ENCODE measurements around the gene RAP1A. TPM values are rescaled to one million over a fixed set of nuclear protein-coding genes. Genes with fewer than 3 reads are reported as not detected.

RAP1A gene
- total RNA-seq, 1 experiment from 2014 or later, result 55.2 TPM

- H3K4me2 ChIP-seq, result no peak overlapping the region
- H3K27ac ChIP-seq, result no peak overlapping the region
- H3K4me3 ChIP-seq, result no peak overlapping the region
- peaks cover 16% of the 10 kb centered on the region for H3K4me1 ChIP-seq (replicated peaks; ENCODE audit: insufficient read depth)
- no peaks in the 10 kb centered on the region for H4K20me1 ChIP-seq (ENCODE audit: insufficient read depth)
- TF ChIP-seq, protein P1, sequence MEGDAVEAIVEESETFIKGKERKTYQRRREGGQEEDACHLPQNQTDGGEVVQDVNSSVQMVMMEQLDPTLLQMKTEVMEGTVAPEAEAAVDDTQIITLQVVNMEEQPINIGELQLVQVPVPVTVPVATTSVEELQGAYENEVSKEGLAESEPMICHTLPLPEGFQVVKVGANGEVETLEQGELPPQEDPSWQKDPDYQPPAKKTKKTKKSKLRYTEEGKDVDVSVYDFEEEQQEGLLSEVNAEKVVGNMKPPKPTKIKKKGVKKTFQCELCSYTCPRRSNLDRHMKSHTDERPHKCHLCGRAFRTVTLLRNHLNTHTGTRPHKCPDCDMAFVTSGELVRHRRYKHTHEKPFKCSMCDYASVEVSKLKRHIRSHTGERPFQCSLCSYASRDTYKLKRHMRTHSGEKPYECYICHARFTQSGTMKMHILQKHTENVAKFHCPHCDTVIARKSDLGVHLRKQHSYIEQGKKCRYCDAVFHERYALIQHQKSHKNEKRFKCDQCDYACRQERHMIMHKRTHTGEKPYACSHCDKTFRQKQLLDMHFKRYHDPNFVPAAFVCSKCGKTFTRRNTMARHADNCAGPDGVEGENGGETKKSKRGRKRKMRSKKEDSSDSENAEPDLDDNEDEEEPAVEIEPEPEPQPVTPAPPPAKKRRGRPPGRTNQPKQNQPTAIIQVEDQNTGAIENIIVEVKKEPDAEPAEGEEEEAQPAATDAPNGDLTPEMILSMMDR (conservative IDR thresholded peaks at IDR 0.05), result no peak
- no peak for TF ChIP-seq EZH2 (IDR thresholded peaks at IDR 0.05; ENCODE audit: low read depth)
- no peaks in the 10 kb centered on the region for H3K9me2 ChIP-seq (ENCODE audit: insufficient read depth)
- no peak for DNase-seq
- H3K79me2 ChIP-seq (ENCODE audit: low read depth), result no peaks in the 10 kb centered on the region
- intact Hi-C loops (cut with micrococcal nuclease; ENCODE audit: unreplicated experiment), result no loop called here
- H3K9me3 ChIP-seq (ENCODE audit: insufficient read depth, low read depth), result no peaks in the 10 kb centered on the region
- no peak overlapping the region for H2AFZ ChIP-seq
- no peaks in the 10 kb centered on the region for H3F3A ChIP-seq (ENCODE audit: insufficient read depth, low read depth)
- H3K36me3 ChIP-seq (ENCODE audit: low read depth), result no peaks in the 10 kb centered on the region
- H3K27me3 ChIP-seq (ENCODE audit: insufficient read depth, low read depth), result no peaks in the 10 kb centered on the region
- BruUV-seq (replicated peaks), result no TSS peak
- POLR2A ChIA-PET (ENCODE audit: unreplicated experiment), result no interaction called here
- CTCF ChIA-PET, result no interaction called here
Observed at GRCh38 chr1:111723091-111723806, 103.7 kb downstream of the RAP1A start.

DNA sequence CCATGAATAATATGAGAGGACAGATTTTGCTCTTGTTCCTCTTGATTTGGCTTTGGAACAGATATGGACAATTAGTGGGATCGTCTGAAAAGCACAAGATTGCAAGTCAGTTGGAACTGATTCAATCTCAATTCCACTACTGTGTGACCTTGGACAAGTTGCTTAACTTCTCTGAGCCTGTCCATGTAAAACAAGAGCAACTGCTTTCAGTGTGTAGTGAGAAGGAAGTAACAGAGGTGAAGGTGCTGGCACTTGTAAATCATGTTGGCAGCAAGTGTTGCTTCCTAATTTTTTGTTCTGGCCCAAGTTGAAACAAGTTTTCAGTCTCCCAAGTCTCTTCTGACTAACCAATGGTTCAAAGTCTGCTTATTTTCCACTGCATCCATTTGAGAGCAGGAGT lies 104.3 kb downstream of the RAP1A start:
- Histone ChIP-seq H3K9me2 (ENCODE audit: insufficient read depth) (no peaks in the 10 kb centered on the region), H3K27me3 (ENCODE audit: insufficient read depth, low read depth) (no peaks in the 10 kb centered on the region), H2AFZ (no peak overlapping the region), H3K4me3 (no peak overlapping the region), H3K27ac (no peak overlapping the region), H3F3A (ENCODE audit: insufficient read depth, low read depth) (no peaks in the 10 kb centered on the region), H3K36me3 (ENCODE audit: low read depth) (no peaks in the 10 kb centered on the region), H4K20me1 (ENCODE audit: insufficient read depth) (no peaks in the 10 kb centered on the region), H3K79me2 (ENCODE audit: low read depth) (no peaks in the 10 kb centered on the region), H3K4me2 (no peak overlapping the region), H3K4me1 (replicated peaks; ENCODE audit: insufficient read depth) (peaks cover 16% of the 10 kb centered on the region), H3K9me3 (ENCODE audit: insufficient read depth, low read depth) (no peaks in the 10 kb centered on the region)
- intact Hi-C loops (cut with micrococcal nuclease; ENCODE audit: unreplicated experiment), result no loop called here
- POLR2A ChIA-PET (ENCODE audit: unreplicated experiment), result no interaction called here
- CTCF ChIA-PET, result no interaction called here
- TF ChIP-seq, protein P1 (conservative IDR thresholded peaks at IDR 0.05), result no peak
- no peak for TF ChIP-seq EZH2 (IDR thresholded peaks at IDR 0.05; ENCODE audit: low read depth)
- no TSS peak for BruUV-seq (replicated peaks)
- no peak for DNase-seq

GRCh38 chr1:111725192-111725591 lies 105.6 kb downstream of the RAP1A start:
- ChIA-PET CTCF (no interaction called here), POLR2A (ENCODE audit: unreplicated experiment) (no interaction called here)
- intact Hi-C loops (cut with micrococcal nuclease; ENCODE audit: unreplicated experiment), result no loop called here
- no peak for DNase-seq
- H3K27ac ChIP-seq, result no peak overlapping the region
- H3K4me3 ChIP-seq, result no peak overlapping the region
- H3K9me3 ChIP-seq (ENCODE audit: insufficient read depth, low read depth), result no peaks in the 10 kb centered on the region
- no peak overlapping the region for H3K4me2 ChIP-seq
- no TSS peak for BruUV-seq (replicated peaks)
- H3K36me3 ChIP-seq (ENCODE audit: low read depth), result no peaks in the 10 kb centered on the region
- TF ChIP-seq, protein P1 (conservative IDR thresholded peaks at IDR 0.05), result no peak
- no peak for TF ChIP-seq EZH2 (IDR thresholded peaks at IDR 0.05; ENCODE audit: low read depth)
- peaks cover 16% of the 10 kb centered on the region for H3K4me1 ChIP-seq (replicated peaks; ENCODE audit: insufficient read depth)
- H3K27me3 ChIP-seq (ENCODE audit: insufficient read depth, low read depth), result no peaks in the 10 kb centered on the region
- no peaks in the 10 kb centered on the region for H3F3A ChIP-seq (ENCODE audit: insufficient read depth, low read depth)
- no peak overlapping the region for H2AFZ ChIP-seq
- no peaks in the 10 kb centered on the region for H4K20me1 ChIP-seq (ENCODE audit: insufficient read depth)
- H3K79me2 ChIP-seq (ENCODE audit: low read depth), result no peaks in the 10 kb centered on the region
- H3K9me2 ChIP-seq (ENCODE audit: insufficient read depth), result no peaks in the 10 kb centered on the region

All from PC-9 (cell line).